Spleen (tissue), 7 donors: ENCODE measurements around the gene MUC20.

Experiments
- CTCF ChIP-seq, 11 experiments: fragments of 200-600 bp in 7 of 11; fragments of 450-650 bp in 4 of 11; sonication (generic) in 4 of 11; IDR thresholded peaks in 8 of 11; conservative IDR thresholded peaks in 3 of 11; 1 replicate in 7 of 11; 2 replicates in 4 of 11; pipeline versions ENCODE4 v1.4.0 to v1.8.0; 2016 to 2021; ENCODE audit warnings: antibody characterized with exemption in 11 of 11, inconsistent platforms in 4 of 11, mild to moderate bottlenecking in 1 of 11
- POLR2A ChIP-seq, 3 donors: fragments of 450-650 bp; IDR thresholded peaks; one replicate each; pipeline ENCODE4 v1.5.1; 2017; ENCODE audit warnings: antibody characterized with exemption in 3 of 3, mild to moderate bottlenecking in 1 of 3
- POLR2AphosphoS5 ChIP-seq, 3 donors: sonication (generic); formaldehyde crosslinking; IDR thresholded peaks; one replicate each; pipeline ENCODE4 v1.5.1; 2017; ENCODE audit warnings: antibody characterized with exemption in 3 of 3
- donor health status: DM: no; HTN: no; CAD: no; lungs with moderate emphysema.
- donor health status: DM: no; HTN: no; CAD: no.
- donor health status: DM: no; HTN: no; CAD: no.

GRCh38 chr3:195766671-195767070 lies 45.9 kb downstream of the MUC20 start:
- TF ChIP-seq CTCF (IDR thresholded peaks at IDR 0.05 in 8 of 11, conservative IDR thresholded peaks at IDR 0.05 in 3 of 11), result no peak
- TF ChIP-seq POLR2A (IDR thresholded peaks at IDR 0.05), result no peak
- TF ChIP-seq POLR2AphosphoS5 (IDR thresholded peaks at IDR 0.05), result no peak
